MM.1S (cell line): ENCODE data around the gene MME.

Experiments
- DNase-seq: peaks from one replicate; pipeline ENCODE4 v3.0.0-alpha.2; 2015
- H2AFZ ChIP-seq: fragments of 300-600 bp; sonication (generic); 2 replicates; pipeline ENCODE4 v1.6.0; 2016; ENCODE audit warnings: antibody characterized with exemption, low read length
- H3F3A ChIP-seq: fragments of 300-600 bp; sonication (generic); 2 replicates; pipeline ENCODE4 v1.6.1; 2016; ENCODE audit warnings: mild to moderate bottlenecking, antibody characterized with exemption, low read length, moderate library complexity, mixed read lengths; ENCODE audit not compliant: insufficient read depth
- H3K27ac ChIP-seq: fragments of 300-600 bp; sonication (generic); 2 replicates; pipeline ENCODE4 v1.5.1; 2016; ENCODE audit warnings: mild to moderate bottlenecking, low read length
- H3K27me3 ChIP-seq: fragments of 300-600 bp; sonication (generic); replicated peaks from 2 replicates; pipeline ENCODE4 v1.6.0; 2016; ENCODE audit warnings: low read length; ENCODE audit not compliant: insufficient read depth
- H3K36me3 ChIP-seq: fragments of 300-600 bp; sonication (generic); replicated peaks from 2 replicates; pipeline ENCODE4 v1.6.1; 2016; ENCODE audit warnings: mild to moderate bottlenecking, low read length, mixed read lengths; ENCODE audit not compliant: insufficient read depth
- H3K4me1 ChIP-seq: fragments of 300-600 bp; sonication (generic); 2 replicates; pipeline ENCODE4 v1.6.1; 2016; ENCODE audit warnings: low read length, mixed read lengths
- H3K4me2 ChIP-seq: fragments of 300-600 bp; sonication (generic); 2 replicates; pipeline ENCODE4 v1.6.0; 2016; ENCODE audit warnings: low read depth, low read length
- H3K4me3 ChIP-seq: fragments of 300-600 bp; sonication (generic); 2 replicates; pipeline ENCODE4 v1.5.1; 2016; ENCODE audit warnings: low read length, mixed read lengths
- H3K79me2 ChIP-seq: fragments of 300-600 bp; sonication (generic); 2 replicates; pipeline ENCODE4 v1.6.1; 2016; ENCODE audit warnings: mixed run types, low read length, mixed read lengths
- H3K9ac ChIP-seq: fragments of 300-600 bp; sonication (generic); 2 replicates; pipeline ENCODE4 v1.6.1; 2016; ENCODE audit warnings: low read length, mixed read lengths
- H3K9me2 ChIP-seq: fragments of 300-600 bp; sonication (generic); replicated peaks from 2 replicates; pipeline ENCODE4 v1.6.1; 2016; ENCODE audit warnings: mild to moderate bottlenecking, low read length, mixed read lengths; ENCODE audit not compliant: insufficient read depth
- H3K9me3 ChIP-seq: fragments of 300-600 bp; sonication (generic); replicated peaks from 2 replicates; pipeline ENCODE4 v1.6.1; 2016; ENCODE audit warnings: mild to moderate bottlenecking, low read length, mixed read lengths; ENCODE audit not compliant: insufficient read depth
- H4K20me1 ChIP-seq: fragments of 300-600 bp; sonication (generic); 2 replicates; pipeline ENCODE4 v1.6.1; 2016; ENCODE audit warnings: mild to moderate bottlenecking, low read length, moderate library complexity, mixed read lengths; ENCODE audit not compliant: insufficient read depth
- CTCF ChIP-seq: fragments of 300-600 bp; sonication (generic); IDR thresholded peaks from 2 replicates; pipeline ENCODE4 v1.5.1; 2016; ENCODE audit warnings: antibody characterized with exemption, low read length, mixed read lengths
- EZH2 ChIP-seq: fragments of 300-600 bp; sonication (generic); optimal IDR thresholded peaks from 2 replicates; pipeline ENCODE3; 2017; ENCODE audit warnings: low read depth, mild to moderate bottlenecking, antibody characterized with exemption, low read length, mixed read lengths
- EZH2phosphoT487 ChIP-seq: fragments of 300-600 bp; sonication (generic); IDR thresholded peaks from 2 replicates; pipeline ENCODE4 v1.6.1; 2018; ENCODE audit warnings: antibody characterized with exemption, low read length

Gene MME

GRCh38 chr3:155197786-155198185 is 117.7 kb downstream of the MME start:
- no peak for DNase-seq
- Histone ChIP-seq H3K9ac (no peak overlapping the region), H3K27ac (no peak overlapping the region), H3K9me3 (no peaks in the 10 kb centered on the region), H4K20me1 (no peaks in the 10 kb centered on the region), H3K4me1 (no peaks in the 10 kb centered on the region), H3K4me3 (no peak overlapping the region), H3K27me3 (no peaks in the 10 kb centered on the region), H3F3A (no peaks in the 10 kb centered on the region), H3K36me3 (no peaks in the 10 kb centered on the region), H2AFZ (no peak overlapping the region), H3K79me2 (no peaks in the 10 kb centered on the region), H3K9me2 (no peaks in the 10 kb centered on the region), H3K4me2 (no peak overlapping the region)
- TF ChIP-seq EZH2 (no peak), CTCF (no peak), EZH2phosphoT487 (no peak)

DNA sequence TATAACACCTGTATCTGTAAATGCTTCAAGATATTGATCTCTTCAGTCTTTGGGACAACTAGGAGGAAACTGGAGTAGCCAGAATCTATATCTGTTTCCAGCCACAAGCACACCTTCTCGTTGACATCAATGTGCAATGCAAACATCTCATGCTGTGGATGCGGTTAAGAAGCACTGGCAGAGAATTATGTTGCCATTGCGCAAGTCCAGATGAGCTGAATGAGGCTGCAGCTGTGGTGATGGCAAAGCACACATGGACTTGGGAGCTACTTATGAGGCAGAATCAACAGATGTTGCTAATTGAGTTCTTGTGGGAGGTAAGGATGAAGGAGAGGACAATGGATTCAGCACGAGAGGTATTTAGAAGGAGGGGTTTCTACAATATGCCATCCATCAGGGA is 122.5 kb downstream of the MME start:
- no peak for DNase-seq
- H3K27me3 ChIP-seq: no peaks in the 10 kb centered on the region

DNA sequence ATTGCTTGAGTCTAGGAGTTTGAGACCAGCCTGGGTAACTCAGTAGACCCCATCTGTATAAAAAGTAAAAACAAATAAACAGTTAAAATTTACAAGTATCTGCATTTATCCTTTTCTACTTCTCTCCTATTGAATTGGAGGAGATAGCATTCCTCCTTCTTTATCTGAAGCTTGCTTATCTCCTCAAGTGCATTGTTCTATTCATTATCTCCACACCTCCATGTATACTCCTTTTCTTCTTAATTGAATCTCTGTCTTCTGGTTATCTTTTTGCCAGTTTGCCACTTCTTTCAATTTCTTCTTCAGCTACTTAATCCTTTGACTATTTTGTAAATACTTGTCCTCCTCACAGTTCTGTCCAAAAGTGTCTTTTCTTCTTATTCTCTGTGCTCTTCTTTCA is 124.7 kb downstream of the MME start:
- no peaks in the 10 kb centered on the region for H3K9me2 ChIP-seq
- no peaks in the 10 kb centered on the region for H4K20me1 ChIP-seq
- no peak overlapping the region for H3K4me2 ChIP-seq
- no peaks in the 10 kb centered on the region for H3K4me1 ChIP-seq
- H3K9ac ChIP-seq: no peak overlapping the region
- no peaks in the 10 kb centered on the region for H3K36me3 ChIP-seq
- no peak for TF ChIP-seq CTCF
- no peak for TF ChIP-seq EZH2
- TF ChIP-seq EZH2phosphoT487: no peak
- H3K9me3 ChIP-seq: no peaks in the 10 kb centered on the region
- no peak overlapping the region for H3K4me3 ChIP-seq
- H3K27me3 ChIP-seq: no peaks in the 10 kb centered on the region
- no peaks in the 10 kb centered on the region for H3F3A ChIP-seq
- H3K27ac ChIP-seq: no peak overlapping the region
- H3K79me2 ChIP-seq: no peaks in the 10 kb centered on the region
- no peak overlapping the region for H2AFZ ChIP-seq
- no peak for DNase-seq

More for the DNA sequence above, 122.5 kb downstream of the MME start:
- H3K4me2 ChIP-seq: no peak overlapping the region
- H3K36me3 ChIP-seq: no peaks in the 10 kb centered on the region
- no peaks in the 10 kb centered on the region for H3K4me1 ChIP-seq
- no peak overlapping the region for H2AFZ ChIP-seq
- no peaks in the 10 kb centered on the region for H3K9me2 ChIP-seq
- H3K4me3 ChIP-seq: no peak overlapping the region
- no peaks in the 10 kb centered on the region for H3F3A ChIP-seq
- no peak overlapping the region for H3K9ac ChIP-seq
- no peak overlapping the region for H3K27ac ChIP-seq
- no peaks in the 10 kb centered on the region for H4K20me1 ChIP-seq
- H3K79me2 ChIP-seq: no peaks in the 10 kb centered on the region
- TF ChIP-seq CTCF (no peak), EZH2 (no peak), EZH2phosphoT487 (no peak)
- no peaks in the 10 kb centered on the region for H3K9me3 ChIP-seq
